KMS-11 (cell line): Measurements from ENCODE around the gene DGKB.

ENCODE experiments used
- H2AFZ ChIP-seq: fragments of 200-600 bp; sonication (generic); 2 replicates; pipeline ENCODE4 v1.6.1; 2016; ENCODE audit warnings: antibody characterized with exemption, mixed run types, low read depth
- H3K27ac ChIP-seq: fragments of 200-600 bp; sonication (generic); 2 replicates; pipeline ENCODE4 v1.6.1; 2016; ENCODE audit warnings: mild to moderate bottlenecking, mixed run types
- H3K27me3 ChIP-seq: fragments of 200-600 bp; sonication (generic); 2 replicates; pipeline ENCODE4 v1.6.1; 2017; ENCODE audit warnings: mild to moderate bottlenecking, low read depth, mixed run types, moderate library complexity; ENCODE audit not compliant: insufficient read depth
- H3K36me3 ChIP-seq: fragments of 200-600 bp; sonication (generic); 2 replicates; pipeline ENCODE4 v1.6.1; 2017; ENCODE audit warnings: mild to moderate bottlenecking, mixed run types; ENCODE audit not compliant: insufficient read depth
- H3K4me1 ChIP-seq: fragments of 200-600 bp; sonication (generic); 2 replicates; pipeline ENCODE4 v1.6.1; 2016; ENCODE audit warnings: mild to moderate bottlenecking, low read depth, mixed run types; ENCODE audit not compliant: poor library complexity, severe bottlenecking
- H3K4me2 ChIP-seq: fragments of 200-600 bp; sonication (generic); 2 replicates; pipeline ENCODE4 v1.7.0; 2016; ENCODE audit warnings: mild to moderate bottlenecking, mixed run types
- H3K4me3 ChIP-seq: fragments of 200-600 bp; sonication (generic); IDR thresholded peaks from 2 replicates; pipeline ENCODE4 v1.6.1; 2017; ENCODE audit warnings: low read depth, low read length, mixed read lengths; ENCODE audit not compliant: insufficient read depth
- H3K79me2 ChIP-seq: fragments of 200-600 bp; sonication (generic); 2 replicates; pipeline ENCODE4 v1.6.1; 2016; ENCODE audit warnings: low read depth, mixed run types; ENCODE audit not compliant: insufficient read depth
- H3K9ac ChIP-seq: fragments of 200-600 bp; sonication (generic); 2 replicates; pipeline ENCODE4 v1.6.1; 2016; ENCODE audit warnings: mild to moderate bottlenecking, mixed run types
- H4K20me1 ChIP-seq: fragments of 200-600 bp; sonication (generic); 2 replicates; pipeline ENCODE4 v1.6.1; 2016; ENCODE audit warnings: mild to moderate bottlenecking, mixed run types; ENCODE audit not compliant: insufficient read depth
- TF ChIP-seq, protein P1 (sequence below): fragments of 200-600 bp; sonication (generic); conservative IDR thresholded peaks from 2 replicates; pipeline ENCODE4 v1.6.1; 2017; ENCODE audit warnings: low read depth, mild to moderate bottlenecking, antibody characterized with exemption, low read length, moderate library complexity, mixed read lengths

DGKB gene

DNA sequence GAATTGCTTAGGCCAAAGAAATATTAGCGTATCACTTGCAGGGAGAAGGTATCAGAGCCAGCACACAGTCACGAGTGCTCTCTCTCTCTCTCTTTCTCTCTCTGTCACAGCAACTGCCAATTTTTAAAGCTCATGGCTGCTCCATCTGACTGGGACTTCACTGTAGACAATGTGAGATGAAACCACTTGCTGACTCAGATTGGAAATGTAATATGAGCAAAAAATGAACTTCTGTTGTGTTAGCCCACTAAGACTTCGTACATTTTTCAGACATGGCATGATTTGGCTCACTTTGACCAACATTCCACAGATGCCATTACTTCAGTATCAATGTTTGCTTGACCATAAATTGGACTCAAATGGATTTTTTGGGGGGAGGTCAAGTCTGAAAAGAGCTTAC, 68.1 kb downstream of the DGKB start:
- H3K4me2 ChIP-seq: peak overlapping the region; percentile 75
- H4K20me1 ChIP-seq: no peaks in the 10 kb centered on the region
- TF ChIP-seq, protein P1, sequence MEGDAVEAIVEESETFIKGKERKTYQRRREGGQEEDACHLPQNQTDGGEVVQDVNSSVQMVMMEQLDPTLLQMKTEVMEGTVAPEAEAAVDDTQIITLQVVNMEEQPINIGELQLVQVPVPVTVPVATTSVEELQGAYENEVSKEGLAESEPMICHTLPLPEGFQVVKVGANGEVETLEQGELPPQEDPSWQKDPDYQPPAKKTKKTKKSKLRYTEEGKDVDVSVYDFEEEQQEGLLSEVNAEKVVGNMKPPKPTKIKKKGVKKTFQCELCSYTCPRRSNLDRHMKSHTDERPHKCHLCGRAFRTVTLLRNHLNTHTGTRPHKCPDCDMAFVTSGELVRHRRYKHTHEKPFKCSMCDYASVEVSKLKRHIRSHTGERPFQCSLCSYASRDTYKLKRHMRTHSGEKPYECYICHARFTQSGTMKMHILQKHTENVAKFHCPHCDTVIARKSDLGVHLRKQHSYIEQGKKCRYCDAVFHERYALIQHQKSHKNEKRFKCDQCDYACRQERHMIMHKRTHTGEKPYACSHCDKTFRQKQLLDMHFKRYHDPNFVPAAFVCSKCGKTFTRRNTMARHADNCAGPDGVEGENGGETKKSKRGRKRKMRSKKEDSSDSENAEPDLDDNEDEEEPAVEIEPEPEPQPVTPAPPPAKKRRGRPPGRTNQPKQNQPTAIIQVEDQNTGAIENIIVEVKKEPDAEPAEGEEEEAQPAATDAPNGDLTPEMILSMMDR: no peak
- H3K79me2 ChIP-seq: no peaks in the 10 kb centered on the region
- H3K4me3 ChIP-seq: no peak overlapping the region
- peaks cover 36% of the 10 kb centered on the region for H3K4me1 ChIP-seq
- peak overlapping the region; percentile 80 for H3K27ac ChIP-seq
- peak overlapping the region; percentile 33; the same call in 1 of the 2 replicates for H3K9ac ChIP-seq
- peak overlapping the region; percentile 69 for H2AFZ ChIP-seq
- no peaks in the 10 kb centered on the region for H3K36me3 ChIP-seq
- no peaks in the 10 kb centered on the region for H3K27me3 ChIP-seq

- Histone ChIP-seq H3K27me3 (no peaks in the 10 kb centered on the region), H3K9ac (no peak overlapping the region), H2AFZ (peak overlapping the region; percentile 12; the same call in 1 of the 2 replicates), H3K36me3 (no peaks in the 10 kb centered on the region), H4K20me1 (no peaks in the 10 kb centered on the region), H3K4me2 (peak overlapping the region; percentile 75; the same call in 1 of the 2 replicates), H3K27ac (peak overlapping the region; percentile 80; the same call in 1 of the 2 replicates), H3K4me3 (no peak overlapping the region), H3K4me1 (peaks cover 36% of the 10 kb centered on the region), H3K79me2 (no peaks in the 10 kb centered on the region)
- TF ChIP-seq, protein P1: no peak
Measured at GRCh38 chr7:14833707-14834106, 68.8 kb downstream of the DGKB start.

DNA sequence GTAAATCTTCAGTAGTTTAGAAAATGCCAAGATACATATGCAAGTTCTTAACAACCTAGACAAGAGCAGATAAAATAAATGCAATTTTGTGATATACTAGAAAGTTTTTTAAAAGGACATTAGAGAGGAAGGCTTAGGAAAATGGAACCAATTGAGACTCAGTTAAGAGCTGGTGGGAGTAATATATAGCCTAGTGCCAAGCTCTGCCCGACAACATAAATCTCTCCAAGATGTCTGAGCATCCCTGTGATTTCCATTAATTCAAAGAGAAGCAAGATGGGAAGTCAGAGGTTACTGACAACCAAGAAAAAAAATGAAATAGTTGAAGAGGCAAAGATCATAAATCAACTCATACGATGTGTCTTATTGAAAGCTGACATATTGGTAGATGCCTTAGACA, 74.5 kb downstream of the DGKB start:
- no peak overlapping the region for H3K4me3 ChIP-seq
- no peaks in the 10 kb centered on the region for H4K20me1 ChIP-seq
- H3K79me2 ChIP-seq: no peaks in the 10 kb centered on the region
- no peak overlapping the region for H3K4me2 ChIP-seq
- no peaks in the 10 kb centered on the region for H3K36me3 ChIP-seq
- no peak overlapping the region for H2AFZ ChIP-seq
- H3K27ac ChIP-seq: no peak overlapping the region
- TF ChIP-seq, protein P1: no peak
- no peak overlapping the region for H3K9ac ChIP-seq
- H3K27me3 ChIP-seq: no peaks in the 10 kb centered on the region
- no peaks in the 10 kb centered on the region for H3K4me1 ChIP-seq

GRCh38 chr7:14826426-14826825, 76.1 kb downstream of the DGKB start:
- Histone ChIP-seq H2AFZ (no peak overlapping the region), H3K79me2 (no peaks in the 10 kb centered on the region), H4K20me1 (no peaks in the 10 kb centered on the region), H3K27me3 (no peaks in the 10 kb centered on the region), H3K9ac (no peak overlapping the region), H3K4me3 (no peak overlapping the region), H3K4me1 (no peaks in the 10 kb centered on the region), H3K4me2 (no peak overlapping the region), H3K27ac (no peak overlapping the region), H3K36me3 (no peaks in the 10 kb centered on the region)
- TF ChIP-seq, protein P1: no peak

DNA sequence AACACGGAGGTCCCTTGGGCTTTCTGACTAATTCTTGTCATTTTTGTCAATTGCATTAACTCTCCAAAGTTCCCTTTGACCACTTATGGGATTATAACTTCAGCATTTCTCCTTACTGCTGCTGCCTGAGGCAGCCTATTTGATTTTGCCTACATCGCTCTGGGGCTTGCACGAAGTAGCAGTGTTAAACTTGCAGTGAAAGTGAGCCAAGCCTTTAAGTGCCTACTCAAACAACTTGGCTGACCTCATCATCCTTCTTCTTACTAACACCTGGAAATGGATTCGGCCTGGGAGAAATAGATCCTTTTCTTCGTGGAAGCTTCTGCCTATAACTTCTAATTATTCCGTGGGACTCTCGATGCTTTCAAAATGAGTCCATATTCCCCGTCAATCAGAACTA, 76.6 kb downstream of the DGKB start:
- Histone ChIP-seq H3K27me3 (no peaks in the 10 kb centered on the region), H2AFZ (no peak overlapping the region), H3K27ac (no peak overlapping the region), H3K79me2 (no peaks in the 10 kb centered on the region), H3K4me3 (no peak overlapping the region), H4K20me1 (no peaks in the 10 kb centered on the region), H3K9ac (no peak overlapping the region), H3K4me2 (no peak overlapping the region), H3K36me3 (no peaks in the 10 kb centered on the region), H3K4me1 (no peaks in the 10 kb centered on the region)
- TF ChIP-seq, protein P1: no peak
